ENCODE data around the gene TMEM171.

TMEM171 gene

GRCh38 chr5:73119451-73120157 lies 771 bp upstream of the TMEM171 start:
- no peak for DNase-seq (ENCODE audit: low spot score)

- DNase-seq (ENCODE audit: low spot score): no peak
Observed at GRCh38 chr5:73121119-73121463, 716 bp downstream of the TMEM171 start.

GRCh38 chr5:73122875-73123810 lies 2.8 kb downstream of the TMEM171 start:
- no peak for DNase-seq (ENCODE audit: low spot score)

- DNase-seq (ENCODE audit: low spot score): no peak
Observed at GRCh38 chr5:73125289-73125688, 4.9 kb downstream of the TMEM171 start.

GRCh38 chr5:73126381-73126780 lies 6.0 kb downstream of the TMEM171 start:
- no peak for DNase-seq (ENCODE audit: low spot score)

DNA sequence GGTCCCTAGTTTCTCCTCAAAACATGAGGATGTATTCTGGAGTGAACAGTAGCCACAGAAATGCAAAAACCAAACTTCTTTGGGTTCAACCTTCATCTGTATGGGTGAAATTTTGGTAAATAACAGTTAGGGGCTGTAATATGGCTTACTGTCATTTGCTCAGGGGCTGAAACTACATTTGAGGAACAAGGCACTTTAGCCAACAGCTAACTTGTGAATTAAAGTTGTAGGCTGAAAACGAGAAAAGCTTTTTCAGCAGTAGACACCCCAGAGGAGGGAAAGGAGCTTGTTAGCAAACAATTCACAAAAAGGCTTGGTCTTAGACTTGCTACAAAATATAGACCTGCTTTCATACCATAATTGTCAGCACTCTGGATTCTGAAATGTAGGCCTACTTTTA lies 6.6 kb downstream of the TMEM171 start:
- DNase-seq (ENCODE audit: low spot score): no peak

GRCh38 chr5:73129143-73129542 lies 8.8 kb downstream of the TMEM171 start:
- no peak for DNase-seq (ENCODE audit: low spot score)

GRCh38 chr5:73130811-73131210 lies 10.4 kb downstream of the TMEM171 start:
- no peak for DNase-seq (ENCODE audit: low spot score)

GRCh38 chr5:73131711-73132425 lies 11.5 kb downstream of the TMEM171 start:
- DNase-seq (ENCODE audit: low spot score): no peak

DNA sequence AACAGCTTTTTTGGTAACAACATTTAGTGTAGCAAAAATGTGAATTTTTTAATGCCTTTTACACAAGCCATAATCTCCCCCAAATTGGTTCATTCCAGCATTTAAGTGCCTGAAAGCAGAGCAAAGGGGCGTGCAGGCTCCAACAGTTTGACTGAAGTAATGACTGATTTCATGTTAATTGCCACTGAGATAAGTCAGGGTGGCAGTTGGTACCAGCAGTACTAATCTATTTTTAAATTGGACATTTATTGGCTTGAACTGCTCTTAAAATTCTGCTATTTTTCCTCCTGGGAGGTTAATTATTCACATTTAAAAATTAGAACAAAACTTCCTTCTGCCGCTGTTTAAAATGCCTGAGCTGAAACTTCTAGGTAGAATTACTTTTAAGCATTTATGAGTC lies 12.4 kb downstream of the TMEM171 start:
- no peak for DNase-seq (ENCODE audit: low spot score)

DNA sequence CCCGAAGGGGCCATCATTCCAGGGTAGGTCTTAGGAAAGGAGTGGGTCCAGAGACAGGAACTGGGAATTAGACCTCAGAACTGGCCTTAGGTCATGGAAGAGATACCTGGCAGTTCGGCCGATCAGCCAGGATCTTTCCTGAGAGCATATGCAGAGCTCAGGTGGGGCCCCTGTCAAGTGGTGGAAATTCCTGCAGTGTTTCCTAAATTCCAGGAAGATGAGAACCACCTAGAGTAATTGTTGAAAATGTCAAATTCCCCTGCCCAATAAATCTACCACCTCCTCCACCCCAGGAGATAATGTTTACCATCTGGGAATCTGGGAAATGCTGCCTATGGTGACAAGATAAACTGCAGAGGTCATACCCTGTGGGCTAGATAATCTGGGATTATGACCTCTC lies 14.6 kb downstream of the TMEM171 start:
- DNase-seq (ENCODE audit: low spot score): no peak

- DNase-seq (ENCODE audit: low spot score): no peak
Observed at GRCh38 chr5:73135429-73136054, 15.2 kb downstream of the TMEM171 start.

DNA sequence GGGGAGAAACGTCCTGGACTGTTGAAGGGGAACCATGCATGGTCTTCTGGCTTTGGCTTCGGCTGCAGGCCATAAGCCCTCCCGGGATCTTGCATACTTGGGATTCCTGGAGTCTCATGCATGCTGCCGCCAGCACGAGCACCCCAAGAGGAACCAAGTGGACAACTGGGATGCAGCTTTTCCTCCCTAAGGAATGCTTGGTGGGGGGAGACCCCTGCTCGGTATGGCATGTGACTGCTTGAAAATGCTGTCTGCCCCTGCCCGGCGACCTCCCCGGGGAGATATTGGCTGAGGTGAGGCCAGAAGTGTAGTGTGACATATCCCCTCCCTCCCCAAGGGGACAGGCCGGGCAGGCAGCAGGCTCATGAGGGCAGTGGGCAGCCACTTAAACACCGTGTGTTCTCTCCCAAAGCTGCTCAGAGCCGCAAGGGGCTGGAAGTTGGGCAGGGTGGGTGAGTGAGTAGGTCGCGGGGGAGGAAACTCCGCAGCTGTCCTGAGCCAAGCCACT lies 15.7 kb downstream of the TMEM171 start:
- DNase-seq (ENCODE audit: low spot score): no peak

- no peak for DNase-seq (ENCODE audit: low spot score)
Observed at GRCh38 chr5:73137563-73138530, 17.5 kb downstream of the TMEM171 start.

DNA sequence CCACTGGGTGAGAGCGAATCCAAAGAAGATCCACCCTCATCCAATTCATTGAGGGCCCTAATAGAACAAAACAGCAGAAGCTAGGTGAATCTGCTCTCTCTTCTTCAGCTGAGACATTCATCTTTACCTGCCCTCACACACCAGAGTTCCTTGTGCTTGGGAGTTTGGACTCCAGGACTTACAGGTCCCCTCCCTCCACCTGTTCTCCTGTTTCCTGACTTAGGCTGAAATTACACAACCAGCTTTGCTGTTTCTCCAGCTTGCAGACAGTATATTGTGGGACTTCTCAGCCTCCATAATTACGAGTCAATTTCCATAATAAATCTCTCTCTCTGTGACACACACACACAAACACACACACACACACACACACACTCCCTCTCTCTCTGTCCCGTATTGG lies 19.1 kb downstream of the TMEM171 start:
- DNase-seq (ENCODE audit: low spot score): no peak

- DNase-seq (ENCODE audit: low spot score): no peak
Observed at GRCh38 chr5:73140801-73141200, 20.4 kb downstream of the TMEM171 start.

- DNase-seq (ENCODE audit: low spot score): no peak
Observed at GRCh38 chr5:73142035-73142434, 21.7 kb downstream of the TMEM171 start.

DNA sequence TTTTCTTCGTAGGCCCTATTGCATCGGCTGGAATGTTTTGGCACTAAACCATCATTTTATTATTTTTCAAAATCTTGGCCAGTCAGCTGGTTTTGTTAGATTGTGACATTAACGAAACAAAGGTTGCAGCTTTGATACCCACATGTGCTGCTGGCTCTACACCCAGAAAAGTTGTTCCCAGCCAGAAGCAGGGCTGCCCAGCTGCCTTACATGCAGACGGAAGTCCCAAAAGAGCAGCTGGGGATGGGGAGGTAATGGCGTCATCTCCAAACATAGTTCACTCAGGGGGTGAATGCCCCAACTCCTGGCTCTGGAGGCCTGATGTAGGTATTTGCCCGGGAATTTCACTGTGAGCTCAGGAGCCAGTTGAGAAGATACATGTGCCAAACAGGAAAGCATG lies 23.3 kb downstream of the TMEM171 start:
- DNase-seq (ENCODE audit: low spot score): no peak

GRCh38 chr5:73149540-73149939 lies 29.2 kb downstream of the TMEM171 start:
- no peak for DNase-seq (ENCODE audit: low spot score)

- DNase-seq (ENCODE audit: low spot score): no peak
Observed at GRCh38 chr5:73150876-73151275, 30.5 kb downstream of the TMEM171 start.

Data from CD4-positive, alpha-beta T cell treated with Interleukin-6 at 100 ng/mL for 8 hours (primary cell).